IMR-90 (cell line): ENCODE results near the gene HOXC5. TPM values are rescaled to one million over a fixed set of nuclear protein-coding genes. Genes with fewer than 3 reads are reported as not detected.

ENCODE experiments used
- ATAC-seq: fragments of 200-7000 bp; cut with Tn5 transposase; 2 replicates; pipeline ENCODE4 v1.9.1; 2020; ENCODE audit warnings: low read depth, mild to moderate bottlenecking, moderate library complexity
- BruUV-seq: library from RNA; stranded (reverse); fragments of 400-500 nt; replicated peaks from 2 replicates; lab custom pipeline; 2021; lab: Mats Ljungman, UMichigan
- CTCF ChIA-PET: fragments of 300-600 bp; formaldehyde crosslinking; extraction: SDS; loops from one replicate; lab custom pipeline; 2021; ENCODE audit warnings: antibody characterized with exemption; lab: Yijun Ruan, JAX
- POLR2A ChIA-PET: fragments of 300-600 bp; sonication (Branson Sonifier 250); formaldehyde crosslinking; loops from one replicate; lab custom pipeline; 2022; ENCODE audit warnings: antibody characterized with exemption; ENCODE audit not compliant: unreplicated experiment; lab: Charles Lee
- DNase-seq: peaks from one replicate; pipeline ENCODE4 v3.0.0; 2013
- H2AFZ ChIP-seq: replicated peaks from 2 replicates; pipeline ENCODE3; 2013; ENCODE audit warnings: low read length, mild to moderate bottlenecking; ENCODE audit not compliant: poor library complexity
- H2AK5ac ChIP-seq: 2 replicates; pipeline ENCODE4 v1.6.1; 2013; ENCODE audit warnings: low read depth, low read length, inconsistent platforms
- H2AK9ac ChIP-seq: replicated peaks from 2 replicates; pipeline ENCODE3; 2013; ENCODE audit warnings: mild to moderate bottlenecking, low read depth, low read length, moderate library complexity; ENCODE audit not compliant: poor library complexity
- H2BK120ac ChIP-seq: 2 replicates; pipeline ENCODE4 v1.6.1; 2013; ENCODE audit warnings: low read depth, low read length, inconsistent platforms
- H2BK15ac ChIP-seq: 3 replicates; pipeline ENCODE4 v1.6.1; 2013; ENCODE audit warnings: low read depth, low read length, inconsistent platforms
- H2BK20ac ChIP-seq: 2 replicates; pipeline ENCODE4 v1.6.1; 2013; ENCODE audit warnings: low read depth, mild to moderate bottlenecking, inconsistent platforms, low read length, moderate library complexity
- H2BK5ac ChIP-seq: 2 replicates; pipeline ENCODE4 v1.6.1; 2013; ENCODE audit warnings: mild to moderate bottlenecking, low read depth, low read length, inconsistent platforms; ENCODE audit not compliant: poor library complexity, severe bottlenecking
- H3K14ac ChIP-seq: replicated peaks from 2 replicates; pipeline ENCODE4 v1.6.1; 2013; ENCODE audit warnings: low read depth, low read length, inconsistent platforms
- H3K18ac ChIP-seq: 2 replicates; pipeline ENCODE4 v1.6.1; 2013; ENCODE audit warnings: low read depth, low read length, control low read depth
- H3K23ac ChIP-seq: 2 replicates; pipeline ENCODE4 v1.6.1; 2013; ENCODE audit warnings: low read depth, low read length, inconsistent platforms
- H3K27ac ChIP-seq: 2 replicates; pipeline ENCODE4 v1.5.1; 2013; ENCODE audit warnings: mild to moderate bottlenecking, control low read depth, low read length; ENCODE audit not compliant: insufficient read depth
- H3K27me3 ChIP-seq: 2 replicates; pipeline ENCODE4 v1.6.1; 2013; ENCODE audit warnings: low read length; ENCODE audit not compliant: control insufficient read depth, insufficient read depth
- H3K36me3 ChIP-seq: 2 replicates; pipeline ENCODE4 v1.6.1; 2013; ENCODE audit warnings: low read length, mixed read lengths; ENCODE audit not compliant: control insufficient read depth, insufficient read depth
- H3K4ac ChIP-seq: 2 replicates; pipeline ENCODE4 v1.6.1; 2013; ENCODE audit warnings: low read depth, low read length, inconsistent platforms
- H3K4me1 ChIP-seq: 2 replicates; pipeline ENCODE4 v1.6.1; 2013; ENCODE audit warnings: low read length, mixed read lengths; ENCODE audit not compliant: control insufficient read depth, insufficient read depth
- H3K4me2 ChIP-seq: 2 replicates; pipeline ENCODE4 v1.6.1; 2013; ENCODE audit warnings: low read depth, mild to moderate bottlenecking, control low read depth, low read length, moderate library complexity
- H3K4me3 ChIP-seq: 2 replicates; pipeline ENCODE4 v1.5.1; 2013; ENCODE audit warnings: low read depth, mild to moderate bottlenecking, control low read depth, low read length, moderate library complexity; ENCODE audit not compliant: insufficient read depth
- H3K56ac ChIP-seq: 2 replicates; pipeline ENCODE4 v1.6.1; 2013; ENCODE audit warnings: low read length, inconsistent platforms; ENCODE audit not compliant: insufficient read depth; ENCODE audit errors: extremely low read depth
- H3K79me1 ChIP-seq, 2 experiments: 2 replicates each; pipeline ENCODE4 v1.6.1; 2013; ENCODE audit warnings: low read length in 2 of 2, inconsistent platforms in 1 of 2, low read depth in 1 of 2
- H3K9ac ChIP-seq: 2 replicates; pipeline ENCODE4 v1.6.1; 2013; ENCODE audit warnings: low read depth, low read length, control low read depth
- H3K9me1 ChIP-seq: 2 replicates; pipeline ENCODE4 v1.6.1; 2013; ENCODE audit warnings: low read length, inconsistent platforms; ENCODE audit not compliant: insufficient read depth
- H3K9me3 ChIP-seq: 2 replicates; pipeline ENCODE4 v1.6.1; 2013; ENCODE audit warnings: low read length; ENCODE audit not compliant: control insufficient read depth, insufficient read depth
- H4K20me1 ChIP-seq: 2 replicates; pipeline ENCODE4 v1.6.1; 2013; ENCODE audit warnings: low read length, inconsistent platforms; ENCODE audit not compliant: insufficient read depth
- H4K5ac ChIP-seq: 2 replicates; pipeline ENCODE4 v1.6.1; 2013; ENCODE audit warnings: mild to moderate bottlenecking, low read depth, low read length, control low read depth
- H4K8ac ChIP-seq, 2 experiments: 2 replicates each; pipeline ENCODE4 v1.6.1; 2013; ENCODE audit warnings: low read depth in 2 of 2, low read length in 2 of 2, control low read depth in 1 of 2, inconsistent platforms in 1 of 2
- H4K91ac ChIP-seq: 2 replicates; pipeline ENCODE4 v1.6.1; 2013; ENCODE audit warnings: low read depth, low read length, inconsistent platforms; ENCODE audit not compliant: insufficient read depth
- BHLHE40 ChIP-seq: fragments of 150-350 bp; IDR thresholded peaks from 2 replicates; pipeline ENCODE4 v1.6.1; 2016; ENCODE audit warnings: mild to moderate bottlenecking, low read depth, low read length
- CEBPB ChIP-seq: IDR thresholded peaks from 2 replicates; pipeline ENCODE4 v1.6.1; 2012; ENCODE audit warnings: low read depth, low read length, improper control_type of control experiment
- CHD1 ChIP-seq: IDR thresholded peaks from 2 replicates; pipeline ENCODE4 v1.6.1; 2012; ENCODE audit warnings: low read depth, low read length, improper control_type of control experiment
- FOS ChIP-seq: fragments of 150-350 bp; IDR thresholded peaks from 2 replicates; pipeline ENCODE4 v1.6.1; 2016; ENCODE audit warnings: low read depth, low read length
- MAFK ChIP-seq: IDR thresholded peaks from 2 replicates; pipeline ENCODE4 v1.6.1; 2012; ENCODE audit warnings: low read depth, low read length, improper control_type of control experiment
- MAZ ChIP-seq: IDR thresholded peaks from 2 replicates; pipeline ENCODE4 v1.6.1; 2012; ENCODE audit warnings: low read depth, mild to moderate bottlenecking, low read length, improper control_type of control experiment, moderate library complexity, borderline replicate concordance
- NFE2L2 ChIP-seq: fragments of 150-350 bp; IDR thresholded peaks from 2 replicates; pipeline ENCODE4 v1.6.1; 2016; ENCODE audit warnings: low read depth, mild to moderate bottlenecking, low read length
- POLR2A ChIP-seq: IDR thresholded peaks from 2 replicates; pipeline ENCODE4 v1.6.1; 2012; ENCODE audit warnings: mild to moderate bottlenecking, low read depth, low read length
- RAD21 ChIP-seq: IDR thresholded peaks from 2 replicates; pipeline ENCODE4 v1.6.1; 2012; ENCODE audit warnings: low read length, improper control_type of control experiment
- RCOR1 ChIP-seq: IDR thresholded peaks from 2 replicates; pipeline ENCODE4 v1.6.1; 2012; ENCODE audit warnings: mild to moderate bottlenecking, low read length, improper control_type of control experiment; ENCODE audit not compliant: insufficient replicate concordance
- RFX5 ChIP-seq: IDR thresholded peaks from 2 replicates; pipeline ENCODE4 v1.8.0; 2012; ENCODE audit warnings: low read depth, mild to moderate bottlenecking, low read length, moderate library complexity
- SMC3 ChIP-seq: fragments of 150-350 bp; IDR thresholded peaks from 2 replicates; pipeline ENCODE4 v1.6.1; 2016; ENCODE audit warnings: low read depth, mild to moderate bottlenecking, antibody characterized with exemption, low read length, moderate library complexity
- WGBS, 2 experiments: methylation state at CpG; one replicate each; pipeline versions ENCODE4 v1.1.5 to v1.1.7; 2013; ENCODE audit warnings: missing lambda C conversion rate in 2 of 2; ENCODE audit not compliant: insufficient read length in 1 of 2; ENCODE audit errors: extremely low coverage in 2 of 2; 5-methylcytosine and 5-hydroxymethylcytosine counted together
- dilution Hi-C: fragments of 300-500 bp; cut with HindIII; formaldehyde crosslinking; loops from one replicate; pipeline ENCODE4 v1.14.3; 2018; ENCODE audit warnings: low sequenced_read_pairs; ENCODE audit not compliant: unreplicated experiment
- in situ Hi-C: fragments of 300-500 bp; cut with MboI; formaldehyde crosslinking; loops from 3 replicates; pipeline ENCODE4 v1.14.3; 2019; ENCODE audit warnings: low sequenced_read_pairs, inconsistent platforms, mixed read lengths
- intact Hi-C: fragments of 100-400 bp; cut with micrococcal nuclease; formaldehyde crosslinking; loops from 2 replicates; pipeline ENCODE4 v1.10.0; 2022
- polyA plus RNA-seq, 3 experiments: library from polyadenylated mRNA; depleted of rRNA; stranded (reverse); fragments of >200 nt; gene quantifications; 2 replicates each; pipeline ENCODE4 v1.2.3, GENCODE V29; 2012; ENCODE audit warnings: low replicate concordance in 1 of 3
- total RNA-seq: library from RNA; depleted of rRNA; stranded (reverse); fragments of >200 nt; gene quantifications from 2 replicates; pipeline ENCODE4 v1.2.3, GENCODE V29; 2012
- TF ChIP-seq, protein P1 (sequence below): fragments of 150-350 bp; IDR thresholded peaks from 2 replicates; pipeline ENCODE4 v1.6.1; 2016; ENCODE audit warnings: low read depth, mild to moderate bottlenecking, low read length, moderate library complexity, borderline replicate concordance
- TF ChIP-seq, protein P2 (sequence below): fragments of 150-350 bp; IDR thresholded peaks from 2 replicates; pipeline ENCODE4 v1.6.1; 2017; ENCODE audit warnings: mild to moderate bottlenecking, antibody characterized with exemption, low read length, low read depth
- TF ChIP-seq, protein P3 (sequence below): conservative IDR thresholded peaks from 2 replicates; pipeline ENCODE4 v1.5.1; 2012; ENCODE audit warnings: mild to moderate bottlenecking, low read depth, low read length, improper control_type of control experiment

Gene HOXC5
- total and polyA plus RNA-seq, 2 of the 4 experiments (the other 2 are of a cell fraction) = not detected

DNA sequence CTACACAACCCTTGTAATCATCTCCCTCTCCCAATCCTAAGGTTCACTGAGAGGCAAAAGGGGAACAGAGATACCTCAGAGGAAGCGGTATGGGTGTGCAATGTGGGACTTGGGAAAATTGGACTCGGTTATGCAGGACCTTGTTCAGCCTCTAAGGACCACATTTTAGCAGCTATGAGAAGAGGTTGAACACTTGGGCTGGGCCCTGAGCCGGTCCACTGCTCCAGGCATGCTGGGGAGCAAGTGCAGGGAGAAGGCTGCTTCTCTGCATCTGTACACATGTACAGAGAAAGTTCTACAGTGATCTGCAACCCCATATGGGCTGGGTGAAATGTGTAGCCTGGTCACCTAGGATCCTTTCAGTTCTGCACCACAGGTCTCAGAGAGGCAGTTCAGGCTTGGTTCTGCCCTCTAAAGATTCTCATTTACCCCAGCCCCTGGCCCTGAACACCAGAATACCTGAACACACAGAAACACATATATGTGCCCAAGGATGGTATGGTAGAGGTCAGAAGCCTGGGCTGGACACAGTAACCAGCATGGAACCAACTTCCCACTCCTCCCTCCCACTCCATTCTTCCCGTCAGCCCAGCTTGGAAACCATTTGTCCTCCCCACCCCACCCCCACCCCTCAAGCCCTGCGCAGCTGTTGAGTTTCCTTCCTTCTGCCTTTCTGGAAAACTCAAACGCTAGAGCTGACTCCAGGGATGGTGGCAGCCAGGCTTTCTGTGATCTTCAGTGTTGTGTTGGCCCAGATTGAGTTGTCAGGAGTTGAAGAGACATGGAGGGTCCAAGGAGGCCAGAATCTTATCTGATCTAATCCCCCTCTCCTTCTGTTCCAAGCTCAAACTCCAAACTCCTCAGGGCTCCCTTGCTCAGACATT lies 10.4 kb downstream of the HOXC5 start:
- Histone ChIP-seq H3K14ac (no peak overlapping the region), H3K36me3 (no peaks in the 10 kb centered on the region), H2BK120ac (no peak overlapping the region), H3K4ac (no peak overlapping the region), H2BK20ac (no peak overlapping the region), H3K4me1 (no peaks in the 10 kb centered on the region), H2BK15ac (no peak overlapping the region), H2AK9ac (no peak overlapping the region), H3K27me3 (peaks cover 76% of the 10 kb centered on the region), H2BK5ac (no peak overlapping the region), H3K23ac (no peak overlapping the region), H3K18ac (no peak overlapping the region), H4K5ac (no peak overlapping the region), H3K56ac (no peak overlapping the region), H3K9me3 (0 out of 2 replicates have a peak, but pooled peaks cover 2% of the 10 kb centered on the region), H3K79me1 (no peaks in the 10 kb centered on the region), H4K91ac (no peak overlapping the region), H4K20me1 (no peaks in the 10 kb centered on the region), H3K4me3 (no peak overlapping the region), H3K27ac (no peak overlapping the region), H3K9me1 (no peaks in the 10 kb centered on the region), H2AFZ (no peak overlapping the region), H4K8ac (no peak overlapping the region), H2AK5ac (no peak overlapping the region), H3K9ac (no peak overlapping the region), H3K4me2 (no peak overlapping the region)
- ChIA-PET POLR2A (no interaction called here), CTCF (no interaction called here)
- no peak for DNase-seq
- intact Hi-C loops = no loop called here
- dilution Hi-C loops = no loop called here
- ATAC-seq = no peak
- in situ Hi-C loops = no loop called here
- WGBS, 2 experiments = 25% methylated on average over 1 of the region's 6 CpGs; no CpG with 5 or more reads in 1 of the 2 experiments
- BruUV-seq = no TSS peak
- TF ChIP-seq BHLHE40 (no peak), NFE2L2 (no peak), MAFK (no peak), CEBPB (no peak), SMC3 (no peak), CHD1 (no peak), MAZ (no peak), RAD21 (no peak), POLR2A (no peak), RCOR1 (no peak), FOS (no peak), RFX5 (no peak)
- TF ChIP-seq, protein P1, sequence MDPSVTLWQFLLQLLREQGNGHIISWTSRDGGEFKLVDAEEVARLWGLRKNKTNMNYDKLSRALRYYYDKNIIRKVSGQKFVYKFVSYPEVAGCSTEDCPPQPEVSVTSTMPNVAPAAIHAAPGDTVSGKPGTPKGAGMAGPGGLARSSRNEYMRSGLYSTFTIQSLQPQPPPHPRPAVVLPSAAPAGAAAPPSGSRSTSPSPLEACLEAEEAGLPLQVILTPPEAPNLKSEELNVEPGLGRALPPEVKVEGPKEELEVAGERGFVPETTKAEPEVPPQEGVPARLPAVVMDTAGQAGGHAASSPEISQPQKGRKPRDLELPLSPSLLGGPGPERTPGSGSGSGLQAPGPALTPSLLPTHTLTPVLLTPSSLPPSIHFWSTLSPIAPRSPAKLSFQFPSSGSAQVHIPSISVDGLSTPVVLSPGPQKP = no peak
- TF ChIP-seq, protein P2, sequence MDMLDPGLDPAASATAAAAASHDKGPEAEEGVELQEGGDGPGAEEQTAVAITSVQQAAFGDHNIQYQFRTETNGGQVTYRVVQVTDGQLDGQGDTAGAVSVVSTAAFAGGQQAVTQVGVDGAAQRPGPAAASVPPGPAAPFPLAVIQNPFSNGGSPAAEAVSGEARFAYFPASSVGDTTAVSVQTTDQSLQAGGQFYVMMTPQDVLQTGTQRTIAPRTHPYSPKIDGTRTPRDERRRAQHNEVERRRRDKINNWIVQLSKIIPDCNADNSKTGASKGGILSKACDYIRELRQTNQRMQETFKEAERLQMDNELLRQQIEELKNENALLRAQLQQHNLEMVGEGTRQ = no peak
- TF ChIP-seq, protein P3, sequence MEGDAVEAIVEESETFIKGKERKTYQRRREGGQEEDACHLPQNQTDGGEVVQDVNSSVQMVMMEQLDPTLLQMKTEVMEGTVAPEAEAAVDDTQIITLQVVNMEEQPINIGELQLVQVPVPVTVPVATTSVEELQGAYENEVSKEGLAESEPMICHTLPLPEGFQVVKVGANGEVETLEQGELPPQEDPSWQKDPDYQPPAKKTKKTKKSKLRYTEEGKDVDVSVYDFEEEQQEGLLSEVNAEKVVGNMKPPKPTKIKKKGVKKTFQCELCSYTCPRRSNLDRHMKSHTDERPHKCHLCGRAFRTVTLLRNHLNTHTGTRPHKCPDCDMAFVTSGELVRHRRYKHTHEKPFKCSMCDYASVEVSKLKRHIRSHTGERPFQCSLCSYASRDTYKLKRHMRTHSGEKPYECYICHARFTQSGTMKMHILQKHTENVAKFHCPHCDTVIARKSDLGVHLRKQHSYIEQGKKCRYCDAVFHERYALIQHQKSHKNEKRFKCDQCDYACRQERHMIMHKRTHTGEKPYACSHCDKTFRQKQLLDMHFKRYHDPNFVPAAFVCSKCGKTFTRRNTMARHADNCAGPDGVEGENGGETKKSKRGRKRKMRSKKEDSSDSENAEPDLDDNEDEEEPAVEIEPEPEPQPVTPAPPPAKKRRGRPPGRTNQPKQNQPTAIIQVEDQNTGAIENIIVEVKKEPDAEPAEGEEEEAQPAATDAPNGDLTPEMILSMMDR = no peak
